Naive thymus-derived CD4-positive, alpha-beta T cell (primary cell): ENCODE measurements around the gene RGPD3. TPM values are rescaled to one million over a fixed set of nuclear protein-coding genes. Genes with fewer than 3 reads are reported as not detected.

Experiments
- ATAC-seq: fragments of 150-1000 bp; cut with Tn5 transposase; 2 replicates; pipeline ENCODE4 v1.10.0; 2021; ENCODE audit warnings: mild to moderate bottlenecking, moderate library complexity
- CTCF ChIA-PET: fragments of 350-600 bp; sonication (Branson Sonifier 250); formaldehyde crosslinking; loops from one replicate; lab custom pipeline; 2021; ENCODE audit warnings: antibody characterized with exemption; lab: Charles Lee
- POLR2A ChIA-PET: fragments of 350-600 bp; sonication (Branson Sonifier 250); formaldehyde crosslinking; loops from one replicate; lab custom pipeline; 2021; ENCODE audit warnings: antibody characterized with exemption, inconsistent platforms; lab: Charles Lee
- DNase-seq, 9 donors: peaks; one replicate each; pipeline versions ENCODE4 v3.0.0 to v3.0.0-alpha.2; 2020 to 2022; ENCODE audit warnings: mixed read lengths in 1 of 9
- H3K27ac ChIP-seq: one replicate; pipeline ENCODE4 v1.7.0; 2013; ENCODE audit warnings: mild to moderate bottlenecking, low read depth, low read length, moderate library complexity
- H3K27me3 ChIP-seq, 2 donors: one replicate each; pipeline ENCODE4 v1.7.0; 2013; ENCODE audit warnings: low read length in 2 of 2, mild to moderate bottlenecking in 2 of 2, moderate library complexity in 2 of 2; ENCODE audit not compliant: control insufficient read depth in 2 of 2, insufficient read depth in 2 of 2
- H3K36me3 ChIP-seq, 3 experiments: 1 replicate in 2 of 3; 2 replicates in 1 of 3; pipeline ENCODE4 v1.7.0; 2013; ENCODE audit warnings: low read length in 3 of 3, mild to moderate bottlenecking in 3 of 3, moderate library complexity in 1 of 3; ENCODE audit not compliant: insufficient read depth in 3 of 3, control insufficient read depth in 2 of 3
- H3K4me1 ChIP-seq, 2 donors: one replicate each; pipeline ENCODE4 v1.7.0; 2013; ENCODE audit warnings: low read length in 2 of 2, mild to moderate bottlenecking in 2 of 2, moderate library complexity in 1 of 2; ENCODE audit not compliant: control insufficient read depth in 2 of 2, insufficient read depth in 2 of 2
- H3K4me3 ChIP-seq: 2 replicates; pipeline ENCODE4 v1.7.0; 2013; ENCODE audit warnings: mild to moderate bottlenecking, low read length
- H3K9me3 ChIP-seq, 3 experiments: 1 replicate in 2 of 3; 2 replicates in 1 of 3; pipeline ENCODE4 v1.7.0; 2013; ENCODE audit warnings: low read length in 3 of 3; ENCODE audit not compliant: control insufficient read depth in 2 of 3
- H3K27ac Mint-ChIP-seq, 9 donors: one replicate each; pipeline ENCODE4 v1.8.0; 2020 to 2022; ENCODE audit warnings: mixed read lengths in 9 of 9, mild to moderate bottlenecking in 8 of 9, moderate library complexity in 5 of 9, inconsistent platforms in 2 of 9
- H3K27me3 Mint-ChIP-seq, 5 donors: one replicate each; pipeline ENCODE4 v1.8.0; 2021 to 2022; ENCODE audit warnings: mixed read lengths in 5 of 5, mild to moderate bottlenecking in 1 of 5
- H3K36me3 Mint-ChIP-seq, 5 donors: one replicate each; pipeline ENCODE4 v1.8.0; 2020 to 2022; ENCODE audit warnings: mixed read lengths in 5 of 5, mild to moderate bottlenecking in 3 of 5, inconsistent platforms in 1 of 5
- H3K4me1 Mint-ChIP-seq, 7 donors: one replicate each; pipeline ENCODE4 v1.8.0; 2020 to 2022; ENCODE audit warnings: mixed read lengths in 7 of 7, mild to moderate bottlenecking in 3 of 7, inconsistent platforms in 1 of 7
- H3K4me3 Mint-ChIP-seq, 10 donors: one replicate each; pipeline ENCODE4 v1.8.0; 2020 to 2022; ENCODE audit warnings: mild to moderate bottlenecking in 10 of 10, mixed read lengths in 10 of 10, moderate library complexity in 6 of 10, inconsistent platforms in 2 of 10
- H3K9me3 Mint-ChIP-seq, 11 donors: one replicate each; pipeline ENCODE4 v1.8.0; 2020 to 2022; ENCODE audit warnings: mixed read lengths in 11 of 11, mild to moderate bottlenecking in 4 of 11, inconsistent platforms in 1 of 11, moderate library complexity in 1 of 11
- intact Hi-C, 2 donors: fragments of 100-400 bp; cut with micrococcal nuclease; formaldehyde crosslinking; loops; one replicate each; pipeline ENCODE4 v1.15.1; 2023
- polyA plus RNA-seq, 2 donors: library from polyadenylated mRNA; unstranded; fragments of 300-500 nt; fragmentation: Illumina TruSeq; gene quantifications; one replicate each; pipeline ENCODE4 v1.2.3, GENCODE V29; 2021
- total RNA-seq, 6 experiments: library from RNA in 5 of 6; stranded (reverse) in 5 of 6; gene quantifications; 1 replicate in 5 of 6; 2 replicates in 1 of 6; pipeline ENCODE4 v1.2.3 and lab custom pipeline; 2021 to 2026

The RGPD3 gene
- total and polyA plus RNA-seq, 7 experiments from 2014 or later, result 0.17 to 0.47 (median 0.32) TPM; not detected in 2

- H3K27ac ChIP-seq, result no peak overlapping the region
- H3K4me3 Mint-ChIP-seq, result no peak overlapping the region
- peaks cover 0 to 5% (median 0%) of the 10 kb centered on the region in 11 donors for H3K9me3 Mint-ChIP-seq
- DNase-seq (no peak), ATAC-seq (no peak)
- intact Hi-C loops, result no loop called here
- no peaks in the 10 kb centered on the region for H3K9me3 ChIP-seq
- no peak overlapping the region for H3K27ac Mint-ChIP-seq
- H3K4me3 ChIP-seq, result no peak overlapping the region
- H3K36me3 ChIP-seq, result no peaks in the 10 kb centered on the region
- no peaks in the 10 kb centered on the region for H3K4me1 ChIP-seq
- H3K4me1 Mint-ChIP-seq, result peaks cover 0 to 15% (median 5%) of the 10 kb centered on the region in 7 donors
- peaks cover 0 to 13% (median 0%) of the 10 kb centered on the region in 5 donors for H3K27me3 Mint-ChIP-seq
- POLR2A ChIA-PET, result no interaction called here
- H3K36me3 Mint-ChIP-seq, result no peaks in the 10 kb centered on the region
- no peaks in the 10 kb centered on the region for H3K27me3 ChIP-seq
- CTCF ChIA-PET, result no interaction called here
Observed at GRCh38 chr2:106344302-106344701, 123.9 kb downstream of the RGPD3 start.

- CTCF ChIA-PET, result no interaction called here
- H3K27me3 Mint-ChIP-seq, result peaks cover 0 to 12% (median 0%) of the 10 kb centered on the region in 5 donors
- ATAC-seq (no peak), DNase-seq (no peak)
- Histone ChIP-seq H3K4me1 (no peaks in the 10 kb centered on the region), H3K9me3 (no peaks in the 10 kb centered on the region), H3K27ac (no peak overlapping the region), H3K36me3 (no peaks in the 10 kb centered on the region), H3K27me3 (no peaks in the 10 kb centered on the region), H3K4me3 (no peak overlapping the region)
- no peaks in the 10 kb centered on the region for H3K36me3 Mint-ChIP-seq
- no peak overlapping the region for H3K27ac Mint-ChIP-seq
- peaks cover 0 to 5% (median 0%) of the 10 kb centered on the region in 11 donors for H3K9me3 Mint-ChIP-seq
- intact Hi-C loops, result no loop called here
- no peak overlapping the region for H3K4me3 Mint-ChIP-seq
- POLR2A ChIA-PET, result no interaction called here
- H3K4me1 Mint-ChIP-seq, result peaks cover 0 to 12% (median 5%) of the 10 kb centered on the region in 7 donors
Observed at GRCh38 chr2:106343274-106343673, 124.9 kb downstream of the RGPD3 start.

GRCh38 chr2:106342831-106343251 is 125.4 kb downstream of the RGPD3 start:
- H3K27ac Mint-ChIP-seq, result no peak overlapping the region
- no peak overlapping the region for H3K4me3 Mint-ChIP-seq
- no peak overlapping the region for H3K27ac ChIP-seq
- peaks cover 0 to 11% (median 5%) of the 10 kb centered on the region in 7 donors for H3K4me1 Mint-ChIP-seq
- peaks cover 0 to 8% (median 0%) of the 10 kb centered on the region in 5 donors for H3K27me3 Mint-ChIP-seq
- ATAC-seq (no peak), DNase-seq (no peak)
- ChIA-PET CTCF (no interaction called here), POLR2A (no interaction called here)
- no peaks in the 10 kb centered on the region for H3K4me1 ChIP-seq
- peaks cover 0 to 5% (median 0%) of the 10 kb centered on the region in 11 donors for H3K9me3 Mint-ChIP-seq
- no peaks in the 10 kb centered on the region for H3K36me3 Mint-ChIP-seq
- intact Hi-C loops, result no loop called here
- no peaks in the 10 kb centered on the region for H3K9me3 ChIP-seq
- H3K36me3 ChIP-seq, result no peaks in the 10 kb centered on the region
- no peaks in the 10 kb centered on the region for H3K27me3 ChIP-seq
- H3K4me3 ChIP-seq, result no peak overlapping the region

GRCh38 chr2:106341666-106342065 is 126.5 kb downstream of the RGPD3 start:
- no peaks in the 10 kb centered on the region for H3K36me3 ChIP-seq
- no peaks in the 10 kb centered on the region for H3K27me3 ChIP-seq
- Mint-ChIP-seq H3K27ac (no peak overlapping the region), H3K27me3 (peaks cover 0 to 4% (median 0%) of the 10 kb centered on the region in 5 donors), H3K4me3 (no peak overlapping the region), H3K36me3 (no peaks in the 10 kb centered on the region), H3K4me1 (peaks cover 0 to 11% (median 5%) of the 10 kb centered on the region in 7 donors), H3K9me3 (peaks cover 0 to 5% (median 0%) of the 10 kb centered on the region in 11 donors)
- ChIA-PET CTCF (no interaction called here), POLR2A (no interaction called here)
- ATAC-seq (no peak), DNase-seq (no peak)
- no peak overlapping the region for H3K27ac ChIP-seq
- intact Hi-C loops, result no loop called here
- no peaks in the 10 kb centered on the region for H3K4me1 ChIP-seq
- no peak overlapping the region for H3K4me3 ChIP-seq
- no peaks in the 10 kb centered on the region for H3K9me3 ChIP-seq

Other genes starting within 250 kb of the RGPD3 start
- under 1 TPM in 1 of 5 experiments, not detected in 4; 0.64 TPM for gene CD8B2, start 19.0 kb upstream of the RGPD3 start, total RNA-seq
- gene CD8B2, start 19.0 kb upstream of the RGPD3 start, polyA plus RNA-seq, result not detected